Dendritic cell treated with granulocyte-macrophage colony-stimulating factor and Interleukin-4, amounts not matched to agents 40 ng/mL and 50 ng/mL, for 4 days (primary cell): Measurements from ENCODE around the gene CSHL1.
A peak's percentile ranks its signal among the peaks of the same experiment; 100 is the strongest.

ENCODE experiments used
- H3K27ac Mint-ChIP-seq: one replicate; pipeline ENCODE4 v1.8.0; 2022; ENCODE audit warnings: mild to moderate bottlenecking, mixed read lengths
- H3K27me3 Mint-ChIP-seq: one replicate; pipeline ENCODE4 v1.8.0; 2022; ENCODE audit warnings: mild to moderate bottlenecking, mixed read lengths
- H3K36me3 Mint-ChIP-seq: one replicate; pipeline ENCODE4 v1.8.0; 2022; ENCODE audit warnings: low read depth, mixed read lengths
- H3K4me1 Mint-ChIP-seq: one replicate; pipeline ENCODE4 v1.8.0; 2022; ENCODE audit warnings: low read depth, mixed read lengths
- H3K4me3 Mint-ChIP-seq: one replicate; pipeline ENCODE4 v1.8.0; 2022; ENCODE audit warnings: mild to moderate bottlenecking, moderate library complexity, mixed read lengths
- H3K9me3 Mint-ChIP-seq: one replicate; pipeline ENCODE4 v1.8.0; 2022; ENCODE audit warnings: mixed read lengths
- intact Hi-C: fragments of 100-400 bp; cut with micrococcal nuclease; formaldehyde crosslinking; loops from one replicate; pipeline ENCODE4 v1.15.0; 2022

Gene CSHL1

GRCh38 chr17:63945784-63946439, 34.9 kb upstream of the CSHL1 start:
- intact Hi-C loops, result loop anchor here (1.0 to 2.0 kb wide), 2 partner anchors 27 to 35 kb away; partner anchors contain the start of gene CSHL1
- Mint-ChIP-seq H3K9me3 (no peaks in the 10 kb centered on the region), H3K4me1 (peaks cover 11% of the 10 kb centered on the region), H3K27ac (no peak overlapping the region), H3K27me3 (peaks cover 15% of the 10 kb centered on the region), H3K36me3 (no peaks in the 10 kb centered on the region), H3K4me3 (no peak overlapping the region)

GRCh38 chr17:63944736-63945499, 33.9 kb upstream of the CSHL1 start:
- H3K4me3 Mint-ChIP-seq, result no peak overlapping the region
- intact Hi-C loops, result no loop called here
- H3K36me3 Mint-ChIP-seq, result no peaks in the 10 kb centered on the region
- H3K27me3 Mint-ChIP-seq, result peaks cover 15% of the 10 kb centered on the region
- peaks cover 15% of the 10 kb centered on the region for H3K4me1 Mint-ChIP-seq
- H3K9me3 Mint-ChIP-seq, result no peaks in the 10 kb centered on the region
- no peak overlapping the region for H3K27ac Mint-ChIP-seq

GRCh38 chr17:63943745-63944144, 32.7 kb upstream of the CSHL1 start:
- intact Hi-C loops, result no loop called here
- Mint-ChIP-seq H3K9me3 (no peaks in the 10 kb centered on the region), H3K4me1 (peaks cover 27% of the 10 kb centered on the region), H3K4me3 (no peak overlapping the region), H3K36me3 (no peaks in the 10 kb centered on the region), H3K27ac (no peak overlapping the region), H3K27me3 (peaks cover 15% of the 10 kb centered on the region)

- H3K9me3 Mint-ChIP-seq, result no peaks in the 10 kb centered on the region
- no peaks in the 10 kb centered on the region for H3K36me3 Mint-ChIP-seq
- H3K4me1 Mint-ChIP-seq, result peaks cover 31% of the 10 kb centered on the region
- no peak overlapping the region for H3K4me3 Mint-ChIP-seq
- H3K27me3 Mint-ChIP-seq, result peaks cover 15% of the 10 kb centered on the region
- intact Hi-C loops, result no loop called here
- no peak overlapping the region for H3K27ac Mint-ChIP-seq
These were observed 31.4 kb upstream of the CSHL1 start for GRCh38 chr17:63942309-63942985.

- Mint-ChIP-seq H3K9me3 (no peaks in the 10 kb centered on the region), H3K4me1 (peaks cover 30% of the 10 kb centered on the region), H3K27ac (no peak overlapping the region), H3K36me3 (no peaks in the 10 kb centered on the region), H3K4me3 (no peak overlapping the region), H3K27me3 (peaks cover 15% of the 10 kb centered on the region)
- intact Hi-C loops, result no loop called here
These were observed 30.7 kb upstream of the CSHL1 start for GRCh38 chr17:63941751-63942150.

GRCh38 chr17:63941162-63941561, 30.1 kb upstream of the CSHL1 start:
- H3K36me3 Mint-ChIP-seq, result no peaks in the 10 kb centered on the region
- peaks cover 12% of the 10 kb centered on the region for H3K27me3 Mint-ChIP-seq

GRCh38 chr17:63940584-63940983, 29.5 kb upstream of the CSHL1 start:
- H3K27ac Mint-ChIP-seq, result no peak overlapping the region
- H3K27me3 Mint-ChIP-seq, result peaks cover 14% of the 10 kb centered on the region
- H3K4me3 Mint-ChIP-seq, result no peak overlapping the region
- peaks cover 20% of the 10 kb centered on the region for H3K4me1 Mint-ChIP-seq
- H3K9me3 Mint-ChIP-seq, result no peaks in the 10 kb centered on the region
- intact Hi-C loops, result no loop called here
- no peaks in the 10 kb centered on the region for H3K36me3 Mint-ChIP-seq

More at GRCh38 chr17:63941162-63941561, 30.1 kb upstream of the CSHL1 start:
- H3K4me1 Mint-ChIP-seq, result peaks cover 24% of the 10 kb centered on the region
- H3K9me3 Mint-ChIP-seq, result no peaks in the 10 kb centered on the region
- no peak overlapping the region for H3K4me3 Mint-ChIP-seq
- intact Hi-C loops, result no loop called here
- H3K27ac Mint-ChIP-seq, result no peak overlapping the region

GRCh38 chr17:63939884-63940283, 28.8 kb upstream of the CSHL1 start:
- Mint-ChIP-seq H3K9me3 (no peaks in the 10 kb centered on the region), H3K36me3 (no peaks in the 10 kb centered on the region), H3K4me1 (peaks cover 22% of the 10 kb centered on the region), H3K4me3 (no peak overlapping the region), H3K27ac (no peak overlapping the region), H3K27me3 (peaks cover 10% of the 10 kb centered on the region)
- intact Hi-C loops, result no loop called here

GRCh38 chr17:63939401-63939800, 28.3 kb upstream of the CSHL1 start:
- no peak overlapping the region for H3K27ac Mint-ChIP-seq
- peaks cover 27% of the 10 kb centered on the region for H3K4me1 Mint-ChIP-seq
- intact Hi-C loops, result no loop called here
- no peaks in the 10 kb centered on the region for H3K9me3 Mint-ChIP-seq
- no peak overlapping the region for H3K4me3 Mint-ChIP-seq
- peaks cover 8% of the 10 kb centered on the region for H3K27me3 Mint-ChIP-seq
- no peaks in the 10 kb centered on the region for H3K36me3 Mint-ChIP-seq

GRCh38 chr17:63937920-63938319, 26.9 kb upstream of the CSHL1 start:
- Mint-ChIP-seq H3K27ac (no peak overlapping the region), H3K36me3 (no peaks in the 10 kb centered on the region), H3K9me3 (no peaks in the 10 kb centered on the region), H3K4me1 (peaks cover 28% of the 10 kb centered on the region), H3K27me3 (peaks cover 13% of the 10 kb centered on the region), H3K4me3 (no peak overlapping the region)
- intact Hi-C loops, result no loop called here

GRCh38 chr17:63937319-63937718, 26.3 kb upstream of the CSHL1 start:
- peaks cover 10% of the 10 kb centered on the region for H3K27me3 Mint-ChIP-seq
- intact Hi-C loops, result no loop called here
- no peak overlapping the region for H3K27ac Mint-ChIP-seq
- no peaks in the 10 kb centered on the region for H3K36me3 Mint-ChIP-seq
- peaks cover 34% of the 10 kb centered on the region for H3K4me1 Mint-ChIP-seq
- no peaks in the 10 kb centered on the region for H3K9me3 Mint-ChIP-seq
- no peak overlapping the region for H3K4me3 Mint-ChIP-seq

- Mint-ChIP-seq H3K27ac (no peak overlapping the region), H3K4me3 (no peak overlapping the region), H3K9me3 (no peaks in the 10 kb centered on the region), H3K27me3 (peaks cover 15% of the 10 kb centered on the region), H3K4me1 (peaks cover 46% of the 10 kb centered on the region), H3K36me3 (no peaks in the 10 kb centered on the region)
- intact Hi-C loops, result no loop called here
These were observed 23.4 kb upstream of the CSHL1 start for GRCh38 chr17:63934183-63935112.

- Mint-ChIP-seq H3K27ac (peak overlapping the region; percentile 37), H3K27me3 (peaks cover 15% of the 10 kb centered on the region), H3K9me3 (no peaks in the 10 kb centered on the region), H3K36me3 (no peaks in the 10 kb centered on the region), H3K4me1 (peaks cover 41% of the 10 kb centered on the region), H3K4me3 (no peak overlapping the region)
- intact Hi-C loops, result no loop called here
These were observed 22.5 kb upstream of the CSHL1 start for GRCh38 chr17:63933598-63933997.
